Measurements from ENCODE around the gene RDX.
"Not testable (repeated sequence)": the region's sequence is repeated elsewhere in the genome, so short reads cannot be mapped to it uniquely, and the experiment has no call there.

Gene RDX

DNA sequence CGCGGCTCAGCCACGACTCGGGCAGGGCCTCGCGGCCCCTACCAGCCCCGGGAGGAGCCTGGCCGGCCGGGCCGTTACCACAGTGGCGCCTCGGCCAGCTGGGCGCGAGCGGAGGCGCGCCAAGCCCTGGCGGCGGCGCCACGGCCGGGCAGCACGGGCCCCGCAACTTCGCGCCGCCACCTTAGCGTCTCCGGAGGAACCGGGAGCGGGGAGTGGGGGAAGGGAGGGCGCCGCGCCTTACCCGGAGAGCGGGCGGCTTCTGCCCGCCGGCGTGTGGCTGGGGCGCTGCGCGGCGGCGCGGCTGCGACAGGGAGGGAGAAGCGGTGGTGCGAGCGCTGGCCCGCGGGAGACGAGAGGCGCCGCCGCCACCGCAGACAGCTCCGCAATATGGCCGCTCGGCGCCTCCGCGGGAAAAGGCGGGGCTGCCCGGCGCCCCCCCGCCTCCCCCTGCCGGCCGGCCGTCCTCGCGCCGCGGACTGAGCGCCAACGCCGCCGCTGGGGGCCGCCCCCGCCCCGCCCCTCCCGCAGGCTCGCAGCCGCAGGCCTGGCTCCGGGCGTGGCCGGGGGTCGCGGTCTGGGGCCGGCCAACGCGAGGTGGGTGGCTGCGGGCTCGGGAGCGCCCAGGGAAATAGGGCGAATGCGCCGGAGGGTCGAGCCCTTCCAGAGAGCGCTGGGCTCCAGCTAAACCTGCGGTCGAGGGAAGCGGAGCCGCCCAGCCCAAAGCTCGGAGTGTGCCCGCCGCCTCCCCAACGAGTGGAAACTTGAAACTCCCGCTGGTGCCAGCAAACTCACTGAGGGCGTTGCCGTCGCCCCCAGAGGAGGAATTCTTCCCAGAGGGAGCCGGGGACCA, at the start of gene RDX:
Gene RDX (minus strand): TSS at position 389 of the 850 bp plus-strand sequence. CDS start 16,922 bp downstream, outside the sequence.
- no peak for DNase-seq (ENCODE audit: low read depth)

DNA sequence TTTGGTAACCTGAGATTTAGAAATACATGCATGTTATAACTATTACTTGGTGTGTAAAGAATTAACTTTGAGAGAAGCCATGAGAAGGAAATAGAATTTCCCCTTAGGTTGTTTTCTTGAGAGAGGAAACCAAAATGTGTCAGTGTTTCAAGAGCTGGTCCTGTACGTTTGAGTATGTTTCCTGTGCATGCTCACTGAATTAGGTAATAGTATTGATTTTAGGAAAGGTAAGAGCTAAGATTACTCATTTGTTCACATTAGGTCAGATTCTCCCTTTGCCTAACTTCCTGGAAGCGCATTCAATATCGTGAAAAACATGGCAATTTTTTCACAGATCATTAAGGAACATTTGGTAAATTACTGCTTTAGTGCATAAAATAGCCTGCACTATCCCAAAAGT, 49.3 kb upstream of the RDX start:
- DNase-seq (ENCODE audit: low read depth): no peak

DNA sequence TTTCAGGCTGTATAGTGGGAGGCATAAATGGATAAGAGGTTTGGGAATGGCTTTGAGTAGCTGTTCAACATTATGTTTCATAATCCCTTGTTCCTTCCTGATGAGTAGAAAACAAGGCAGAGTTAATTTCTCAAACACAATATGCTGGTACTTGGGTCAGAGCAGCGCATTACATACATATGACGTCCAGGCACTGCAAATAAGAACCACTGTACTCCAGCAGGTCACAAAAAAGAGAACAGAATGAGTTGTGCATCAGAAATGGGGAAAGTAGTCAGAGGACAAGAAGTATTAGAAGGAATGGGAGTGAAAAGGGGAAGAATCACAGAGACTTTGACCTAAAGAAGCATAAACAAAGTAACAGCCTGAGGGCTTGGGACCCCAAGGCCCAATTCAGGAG, 44.0 kb upstream of the RDX start:
- no peak for DNase-seq (ENCODE audit: low read depth)

DNA sequence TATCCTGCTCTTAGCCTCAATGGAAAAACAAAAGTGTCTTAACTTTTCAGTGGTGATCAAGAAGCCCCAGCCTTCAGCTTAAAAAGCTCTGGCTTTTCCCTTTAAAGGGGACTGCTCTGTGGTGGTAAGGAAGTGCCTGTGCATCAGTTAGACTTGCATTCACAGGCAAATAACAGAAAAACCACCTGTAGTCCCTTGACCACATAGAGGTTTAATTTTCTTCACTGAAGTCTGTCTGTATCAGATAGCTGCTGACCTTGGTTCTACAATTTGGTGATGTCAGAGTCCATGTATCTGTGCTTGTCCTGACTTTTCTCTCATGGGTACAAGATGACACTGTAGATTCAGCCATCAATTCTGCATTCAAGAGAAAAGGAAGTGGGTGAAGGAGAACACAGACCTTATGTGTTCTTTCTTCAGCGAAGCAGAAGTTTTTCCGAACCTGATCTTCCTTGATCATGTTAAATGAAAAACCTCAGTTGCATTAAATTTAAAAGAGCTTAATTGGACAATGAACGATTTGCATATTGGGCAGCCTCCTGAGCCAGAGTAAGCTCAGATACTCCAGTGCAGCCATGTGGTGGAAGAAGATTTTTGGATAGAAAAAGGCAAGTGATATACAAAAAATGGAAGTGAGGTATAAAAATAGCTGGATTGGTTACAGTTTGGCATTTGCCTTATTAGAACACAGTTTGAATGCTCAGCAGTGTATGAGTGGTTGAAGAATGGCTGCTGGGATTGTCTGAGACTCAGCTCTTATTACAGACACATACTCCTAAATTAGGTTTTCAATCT, 43.2 kb upstream of the RDX start:
- DNase-seq (ENCODE audit: low read depth): no peak

DNA sequence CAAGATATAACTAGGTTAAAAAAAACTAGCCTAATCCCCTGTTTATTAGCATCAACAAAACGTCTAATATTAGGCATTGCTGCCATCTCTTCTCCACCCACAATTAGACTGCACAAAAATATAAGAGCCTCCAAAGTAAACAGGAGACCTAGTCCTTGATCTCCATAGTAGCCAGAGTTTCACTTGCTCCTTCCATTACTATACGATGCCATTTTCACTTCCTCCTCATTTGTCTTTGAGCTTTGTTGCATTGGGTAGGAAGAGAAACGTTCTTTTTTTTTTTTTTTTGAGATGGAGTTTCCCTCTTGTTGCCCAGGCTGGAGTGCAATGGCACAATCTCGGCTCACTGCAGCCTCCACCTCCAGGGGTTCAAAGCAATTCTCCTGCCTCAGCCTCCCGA, 42.3 kb upstream of the RDX start:
- no peak for DNase-seq (ENCODE audit: low read depth)

DNA sequence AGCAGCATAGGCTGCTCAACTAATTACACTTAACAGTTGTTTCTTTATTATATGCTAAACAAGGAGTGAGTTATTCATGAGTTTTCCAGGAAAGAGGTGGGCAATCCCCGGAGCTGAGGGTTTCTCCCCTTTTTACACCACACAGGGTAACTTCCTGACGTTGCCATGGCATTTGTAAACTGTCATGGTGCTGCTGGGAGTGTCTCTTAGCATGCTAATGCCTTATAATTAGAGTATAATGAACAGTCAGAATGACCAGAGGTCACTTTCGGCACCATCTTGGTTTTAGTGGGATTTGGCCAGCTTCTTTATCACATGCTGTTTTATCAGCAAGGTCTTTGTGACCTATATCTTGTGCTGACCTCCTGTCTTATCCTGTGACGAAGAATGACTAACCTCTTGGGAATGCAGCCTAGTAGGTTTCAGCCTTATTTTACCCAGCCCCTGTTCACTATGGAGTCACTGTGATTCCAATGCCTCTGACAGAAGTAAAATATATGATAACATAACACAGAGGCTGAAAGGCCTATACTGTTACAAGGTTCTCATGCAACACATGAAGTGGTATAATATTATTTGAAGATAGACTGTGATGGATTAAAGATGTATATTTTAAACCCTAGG, 41.3 kb upstream of the RDX start:
- DNase-seq (ENCODE audit: low read depth): no peak

DNA sequence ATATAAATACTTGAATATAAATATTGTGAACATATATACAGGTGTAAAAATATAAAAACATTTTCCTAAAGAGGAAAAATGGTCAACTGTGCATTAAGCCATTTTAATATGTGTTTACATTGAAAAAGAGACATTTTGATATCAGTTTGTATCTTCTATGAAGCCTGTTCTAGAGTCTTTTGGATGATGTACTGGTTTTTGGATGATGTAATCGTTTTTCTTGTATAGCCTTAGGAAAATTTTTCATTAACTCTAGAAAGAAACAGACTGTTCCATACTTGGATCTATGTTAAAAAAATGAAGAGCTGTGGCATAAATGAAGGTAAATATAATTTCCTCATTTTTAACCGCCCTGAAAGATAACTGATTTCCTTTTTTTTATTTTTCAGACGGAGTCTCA, 39.6 kb upstream of the RDX start:
- no peak for DNase-seq (ENCODE audit: low read depth)

DNA sequence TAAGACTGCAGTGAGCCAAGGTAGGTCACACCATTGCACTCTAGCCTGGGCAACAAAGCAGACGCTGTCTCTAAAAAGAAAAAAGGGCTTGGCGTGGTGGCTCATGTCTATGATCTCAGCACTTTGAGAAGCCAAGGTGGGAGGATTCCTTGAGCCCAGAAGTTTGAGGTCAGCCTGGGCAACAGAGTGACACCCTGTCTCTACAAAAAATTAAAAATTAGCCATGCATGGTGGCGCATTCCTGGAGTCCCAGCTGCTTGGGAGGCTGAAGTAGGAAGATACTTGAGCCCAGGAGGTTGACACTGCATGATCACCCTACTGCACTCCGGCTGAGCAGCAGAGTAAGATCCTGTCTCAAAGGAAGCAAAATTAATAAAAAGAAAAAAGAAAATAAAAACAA, 38.9 kb upstream of the RDX start:
- DNase-seq (ENCODE audit: low read depth): no peak

DNA sequence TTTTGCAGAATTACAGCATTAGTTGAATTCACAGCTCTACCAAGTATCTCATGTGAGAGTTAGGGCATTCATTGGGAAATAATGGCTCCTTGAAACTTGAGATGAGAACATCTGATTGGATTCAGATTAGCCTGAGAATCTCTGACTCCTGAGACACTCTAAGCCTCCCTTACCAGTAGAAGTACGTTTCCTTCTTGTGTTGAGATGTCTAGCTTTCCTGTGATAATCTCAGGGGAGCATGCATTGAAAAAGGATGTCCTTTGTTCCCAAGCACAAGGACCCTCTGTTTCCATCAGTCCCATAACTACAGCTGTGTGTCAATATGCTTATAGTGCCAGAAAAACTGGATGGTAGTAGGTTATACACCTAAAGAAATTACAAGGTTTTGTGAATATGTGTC, 35.2 kb upstream of the RDX start:
- DNase-seq (ENCODE audit: low read depth): no peak

DNA sequence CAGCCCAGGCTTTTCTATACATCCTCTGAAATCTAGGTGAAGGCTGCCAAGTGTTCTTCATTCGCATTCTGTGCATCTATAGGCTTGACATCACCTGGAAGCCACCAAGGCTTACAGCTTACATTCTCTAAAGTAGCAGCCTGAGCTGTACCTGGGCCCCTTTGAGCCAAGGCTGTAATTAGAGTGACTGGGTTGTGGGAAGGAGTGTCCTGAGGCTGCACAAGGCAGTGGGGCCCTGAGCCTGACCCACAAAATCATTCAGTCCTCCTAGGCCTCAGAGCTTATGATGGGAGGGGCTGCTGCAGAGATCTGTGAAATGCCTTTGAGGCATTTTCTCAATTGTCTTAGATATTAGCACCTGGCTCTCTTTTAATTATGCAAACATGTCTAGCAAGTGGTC, 33.0 kb upstream of the RDX start:
- DNase-seq (ENCODE audit: low read depth): no peak

DNA sequence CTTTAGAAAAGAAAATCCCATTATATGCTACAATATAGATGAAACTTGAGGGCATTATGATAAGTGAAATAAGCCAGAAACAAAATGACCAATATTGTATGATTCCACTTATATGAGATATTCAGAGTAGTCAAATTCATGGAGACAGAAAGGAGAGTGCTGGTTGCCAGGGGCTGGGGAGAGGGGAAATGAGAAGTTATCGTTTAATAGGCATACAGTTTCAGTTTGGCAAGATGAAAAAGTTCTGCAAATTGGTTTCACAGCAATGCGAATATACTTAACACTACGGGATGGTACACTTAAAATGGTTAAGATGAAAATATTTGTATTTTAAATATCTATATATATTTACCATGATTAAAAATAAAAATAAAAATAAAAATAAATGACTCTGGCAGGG, 31.1 kb upstream of the RDX start:
- no peak for DNase-seq (ENCODE audit: low read depth)

DNA sequence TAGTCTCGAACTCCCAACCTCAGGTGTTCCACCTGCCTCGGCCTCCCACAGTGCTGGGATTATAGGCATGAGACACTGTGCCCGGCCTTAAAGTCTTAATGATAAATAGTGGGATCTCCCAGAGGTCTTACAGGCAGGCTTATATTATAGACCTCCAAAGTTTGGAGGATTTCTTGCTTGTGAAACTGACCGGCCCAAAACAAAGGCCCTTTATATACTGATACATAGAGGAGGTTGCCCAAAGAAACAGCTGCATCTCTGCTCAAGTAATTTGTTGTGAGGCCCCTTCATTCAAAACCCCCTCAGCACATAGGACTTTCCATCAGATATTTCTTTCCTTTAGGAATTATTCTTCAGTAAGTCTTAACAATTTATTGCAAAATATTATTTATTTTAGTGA, 27.4 kb upstream of the RDX start:
- no peak for DNase-seq (ENCODE audit: low read depth)

DNA sequence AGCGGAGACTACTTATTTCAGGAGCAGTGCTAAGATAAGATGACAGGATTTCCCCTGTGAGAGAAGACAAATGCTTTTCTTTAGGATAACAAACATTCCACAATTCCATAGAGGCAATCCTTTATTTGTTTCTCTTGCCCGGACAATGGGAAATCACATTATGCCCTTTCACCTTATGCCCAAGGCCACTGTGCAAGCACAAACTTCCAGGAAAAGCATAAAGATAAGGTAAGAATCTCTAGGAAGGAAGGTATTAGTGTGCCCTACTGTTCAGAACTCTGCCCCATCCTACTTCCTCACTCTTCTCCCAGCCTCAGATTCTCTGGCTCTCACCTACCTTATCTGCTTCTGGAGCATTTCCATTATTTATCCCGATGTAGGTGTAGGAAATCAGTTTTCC, 23.1 kb upstream of the RDX start:
- no peak for DNase-seq (ENCODE audit: low read depth)

DNA sequence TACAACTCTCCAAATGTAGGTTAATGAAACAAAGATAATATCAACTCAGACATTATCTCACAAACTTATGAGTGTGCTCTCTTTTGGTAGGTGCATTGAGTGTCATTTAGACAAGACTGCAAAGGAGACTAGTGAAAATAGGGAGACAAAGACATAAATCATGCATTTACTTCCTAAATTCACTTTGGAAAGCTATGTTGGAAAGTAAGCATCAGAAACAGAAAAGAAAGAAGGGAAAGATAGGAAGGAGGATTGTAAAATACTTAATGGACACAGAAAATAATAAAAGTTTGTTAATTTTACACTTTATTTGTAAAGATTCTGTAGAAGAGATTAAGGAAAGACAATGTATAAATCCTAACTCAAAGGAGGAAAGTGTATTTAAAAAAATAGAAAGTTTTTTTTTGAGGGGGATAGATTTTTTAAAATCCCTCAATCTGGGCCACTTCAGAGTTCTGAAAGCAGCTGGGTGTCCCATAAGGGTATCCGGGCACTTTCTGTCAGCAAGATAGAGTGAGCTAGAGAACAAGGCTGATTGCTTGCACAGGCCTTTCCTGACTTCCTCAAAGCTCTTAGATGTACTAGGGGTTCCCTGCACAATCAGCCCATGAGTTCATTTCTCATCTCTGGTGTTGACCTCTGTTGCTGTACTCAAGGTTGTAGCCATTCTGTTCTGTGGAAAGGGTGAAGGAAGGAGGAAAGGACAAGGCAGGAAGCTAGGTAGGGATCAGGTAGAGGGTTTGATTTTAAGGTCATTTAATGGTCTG, 22.4 kb upstream of the RDX start:
- DNase-seq (ENCODE audit: low read depth): no peak

DNA sequence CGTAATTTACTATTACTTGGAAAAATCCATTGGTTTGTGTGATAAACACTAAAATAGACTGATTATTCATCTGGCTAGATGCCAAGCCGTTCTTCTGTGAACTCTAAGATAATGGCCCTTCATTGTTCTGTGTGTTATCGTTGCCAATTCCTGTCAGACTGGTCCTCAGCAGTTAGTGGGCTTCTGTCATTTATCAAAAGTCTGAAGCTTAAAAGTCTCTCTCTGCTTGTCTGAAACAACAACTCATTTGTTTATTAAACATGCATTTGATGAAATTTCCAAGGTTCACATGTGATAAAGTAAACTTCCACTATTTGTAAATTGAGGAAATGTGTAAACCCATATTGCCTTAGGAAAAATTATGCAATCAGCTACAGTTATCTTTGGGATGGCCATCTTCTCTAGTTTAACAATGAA, 21.1 kb upstream of the RDX start:
- no peak for DNase-seq (ENCODE audit: low read depth)

DNA sequence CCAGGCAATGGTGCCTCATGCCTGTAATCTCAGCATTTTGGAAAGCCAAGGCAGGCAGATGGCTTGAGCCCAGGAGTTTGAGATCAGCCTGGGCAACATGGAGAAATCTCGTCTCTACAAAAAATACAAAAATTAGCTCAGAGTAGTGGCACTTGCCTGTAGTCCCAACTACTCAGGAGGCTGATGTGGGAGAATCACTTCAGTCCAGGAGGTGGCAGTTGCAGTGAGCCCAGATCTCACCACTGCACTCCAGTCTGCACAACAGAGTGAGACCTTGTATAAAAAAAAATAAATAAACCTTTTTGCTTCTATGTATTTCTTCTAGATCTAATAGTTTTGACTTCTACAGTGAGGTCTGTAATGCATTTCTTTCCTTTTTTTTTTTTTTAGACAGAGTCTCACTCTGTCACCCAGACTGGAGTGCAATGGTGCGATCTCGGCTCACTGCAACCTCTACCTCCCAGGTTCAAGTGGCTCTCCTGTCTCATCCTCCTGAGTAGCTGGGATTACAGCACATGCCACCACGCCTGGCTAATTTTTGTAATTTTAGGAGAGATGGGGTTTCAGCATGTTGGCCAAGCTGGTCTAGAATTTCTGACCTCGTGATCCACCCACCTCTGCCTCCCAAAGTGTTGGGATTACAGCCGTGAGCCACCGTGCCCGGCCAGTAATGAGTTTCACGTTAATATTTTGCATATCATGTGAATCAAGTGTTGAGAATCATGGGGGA, 18.1 kb upstream of the RDX start:
- DNase-seq (ENCODE audit: low read depth): no peak

DNA sequence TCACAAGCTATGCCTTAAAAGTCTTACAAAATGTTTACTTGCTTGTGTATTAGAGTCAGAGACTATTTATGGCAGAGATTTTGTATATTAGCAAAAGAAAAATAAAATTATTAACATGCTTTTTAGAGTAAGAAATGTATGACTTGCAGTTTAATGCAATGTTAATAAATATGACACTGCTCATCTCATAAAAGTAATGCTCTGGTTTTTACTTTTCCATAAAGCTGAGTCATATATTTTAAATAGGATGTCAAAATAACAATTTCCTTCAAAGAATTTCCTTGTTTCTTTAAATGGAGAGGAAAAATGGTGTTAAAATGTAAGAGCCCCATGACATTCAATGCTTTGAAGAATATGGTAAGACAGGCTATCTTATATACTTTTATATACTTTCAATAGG, 16.3 kb upstream of the RDX start:
- DNase-seq (ENCODE audit: low read depth): no peak

DNA sequence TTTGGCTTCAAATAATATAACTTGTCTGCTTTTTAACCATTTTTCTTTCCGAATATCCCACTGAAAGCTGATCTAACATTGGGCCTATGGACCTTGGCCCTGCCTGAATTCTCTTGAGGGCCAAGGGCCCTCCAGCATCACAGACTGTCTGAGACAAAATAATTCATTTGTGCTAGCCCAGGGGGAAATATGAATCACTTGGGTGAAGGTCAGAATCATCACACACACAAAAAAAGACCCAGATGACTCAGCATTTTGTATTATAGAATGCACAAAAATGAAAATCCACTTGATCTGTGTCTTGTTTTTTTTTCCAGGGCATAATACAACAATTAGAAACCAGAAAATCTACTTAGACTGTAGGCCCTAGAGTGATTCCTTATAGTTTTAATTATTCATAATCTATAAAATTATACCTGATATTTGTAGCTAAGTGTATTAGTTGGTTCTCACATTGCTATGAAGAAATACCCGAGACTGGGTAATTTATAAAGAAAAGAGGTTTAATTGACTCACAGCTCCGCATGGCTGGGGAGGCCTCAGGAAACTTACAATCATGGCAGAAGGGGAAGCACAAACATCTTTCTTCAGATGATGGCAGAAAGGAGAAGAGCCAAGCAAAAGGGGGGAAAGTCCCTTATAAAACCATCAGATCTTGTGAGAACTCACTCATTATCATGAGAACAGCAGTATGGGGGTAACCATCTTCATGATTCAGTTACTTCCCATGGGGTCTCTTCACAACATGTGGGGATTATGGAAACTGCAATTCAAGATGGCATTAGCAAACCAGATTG, 15.6 kb upstream of the RDX start:
- no peak for DNase-seq (ENCODE audit: low read depth)

DNA sequence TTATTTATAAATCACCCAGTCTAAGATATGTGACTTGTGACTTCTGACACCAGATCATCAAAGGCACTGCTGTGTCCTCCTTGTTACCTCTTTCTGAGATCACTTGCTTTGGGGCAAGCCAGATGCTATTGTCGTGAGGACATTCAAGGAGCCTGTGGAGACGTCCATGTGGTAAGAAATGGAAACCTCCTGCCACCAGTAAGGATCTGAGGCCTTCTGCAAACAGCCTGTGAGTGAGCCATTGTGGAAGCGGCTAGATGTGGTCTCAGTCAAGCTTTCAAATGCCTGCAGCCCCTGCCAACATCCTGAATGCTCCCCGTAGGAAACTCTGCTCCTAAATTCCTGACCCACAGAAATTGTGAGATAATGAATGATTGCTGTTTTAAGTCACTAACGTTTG, 11.7 kb upstream of the RDX start:
- DNase-seq (ENCODE audit: low read depth): no peak

DNA sequence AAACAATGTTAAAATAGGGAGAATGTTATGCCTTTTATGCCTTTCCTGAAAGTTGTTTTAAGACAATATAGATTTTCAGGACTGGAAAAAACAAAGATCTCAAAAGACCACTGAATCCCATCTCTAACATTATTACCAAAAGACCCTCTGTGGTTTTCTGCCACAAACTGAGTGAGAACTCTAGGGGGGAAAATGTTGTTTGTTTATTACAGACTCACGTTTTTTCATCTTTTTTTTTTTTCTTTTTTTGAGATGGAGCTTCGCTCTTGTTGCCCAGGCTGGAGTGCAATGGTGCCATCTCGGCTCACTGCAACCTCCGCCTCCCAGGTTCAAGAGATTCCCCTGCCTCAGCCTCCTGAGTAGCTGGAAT, 9.6 kb upstream of the RDX start:
- not testable (repeated sequence) for DNase-seq (ENCODE audit: low read depth)
